ENCODE data around the gene MYO1D.

MYO1D gene

GRCh38 chr17:32486111-32486700 is 390.7 kb downstream of the MYO1D start:
- Histone ChIP-seq H3K9me3 (ENCODE audit: insufficient read depth, low read length) (no peaks in the 10 kb centered on the region), H3K79me2 (ENCODE audit: low read length) (peaks cover 15% of the 10 kb centered on the region; the same call in 1 of the 2 replicates), H3K36me3 (replicated peaks; ENCODE audit: low read depth, low read length) (peaks cover 28% of the 10 kb centered on the region), H3K27ac (ENCODE audit: low read length) (no peak overlapping the region), H3K27me3 (ENCODE audit: low read depth, low read length) (no peaks in the 10 kb centered on the region), H3K4me1 (ENCODE audit: low read length) (peaks cover 40% of the 10 kb centered on the region), H3K9ac (ENCODE audit: low read length) (peak overlapping the region; percentile 55), H2AFZ (ENCODE audit: low read depth, low read length) (no peak overlapping the region), H4K20me1 (ENCODE audit: insufficient read depth, low read length) (peaks cover 19% of the 10 kb centered on the region), H3K4me3 (ENCODE audit: low read length) (peak overlapping the region; percentile 79), H3K4me2 (ENCODE audit: low read length) (peak overlapping the region; percentile 58)
- TF ChIP-seq CTCF (IDR thresholded peaks at IDR 0.05; ENCODE audit: low read depth, low read length), result no peak
- TF ChIP-seq EZH2phosphoT487 (IDR thresholded peaks at IDR 0.05; ENCODE audit: low read depth), result no peak

GRCh38 chr17:32485261-32486110 is 391.4 kb downstream of the MYO1D start:
- peaks cover 43% of the 10 kb centered on the region for H3K4me1 ChIP-seq (ENCODE audit: low read length)
- H3K27ac ChIP-seq (ENCODE audit: low read length), result no peak overlapping the region
- no peak overlapping the region for H3K9ac ChIP-seq (ENCODE audit: low read length)
- no peak overlapping the region for H2AFZ ChIP-seq (ENCODE audit: low read depth, low read length)
- no peak overlapping the region for H3K4me3 ChIP-seq (ENCODE audit: low read length)
- no peaks in the 10 kb centered on the region for H3K9me3 ChIP-seq (ENCODE audit: insufficient read depth, low read length)
- H3K4me2 ChIP-seq (ENCODE audit: low read length), result no peak overlapping the region; the same call in 1 of the 2 replicates
- no peak for TF ChIP-seq CTCF (IDR thresholded peaks at IDR 0.05; ENCODE audit: low read depth, low read length)
- no peak for TF ChIP-seq EZH2phosphoT487 (IDR thresholded peaks at IDR 0.05; ENCODE audit: low read depth)
- peaks cover 18% of the 10 kb centered on the region for H4K20me1 ChIP-seq (ENCODE audit: insufficient read depth, low read length)
- peaks cover 28% of the 10 kb centered on the region for H3K36me3 ChIP-seq (replicated peaks; ENCODE audit: low read depth, low read length)
- no peaks in the 10 kb centered on the region for H3K27me3 ChIP-seq (ENCODE audit: low read depth, low read length)
- H3K79me2 ChIP-seq (ENCODE audit: low read length), result peaks cover 15% of the 10 kb centered on the region; the same call in 1 of the 2 replicates

- peaks cover 30% of the 10 kb centered on the region for H3K36me3 ChIP-seq (replicated peaks; ENCODE audit: low read depth, low read length)
Observed at GRCh38 chr17:32484628-32485027, 392.3 kb downstream of the MYO1D start.

More at GRCh38 chr17:32484628-32485027, 392.3 kb downstream of the MYO1D start:
- Histone ChIP-seq H3K27me3 (ENCODE audit: low read depth, low read length) (no peaks in the 10 kb centered on the region), H3K9ac (ENCODE audit: low read length) (no peak overlapping the region), H3K27ac (ENCODE audit: low read length) (no peak overlapping the region), H3K4me3 (ENCODE audit: low read length) (no peak overlapping the region), H2AFZ (ENCODE audit: low read depth, low read length) (no peak overlapping the region), H3K4me2 (ENCODE audit: low read length) (no peak overlapping the region), H4K20me1 (ENCODE audit: insufficient read depth, low read length) (peaks cover 12% of the 10 kb centered on the region), H3K9me3 (ENCODE audit: insufficient read depth, low read length) (no peaks in the 10 kb centered on the region), H3K4me1 (ENCODE audit: low read length) (peaks cover 43% of the 10 kb centered on the region), H3K79me2 (ENCODE audit: low read length) (peaks cover 15% of the 10 kb centered on the region; the same call in 1 of the 2 replicates)
- TF ChIP-seq EZH2phosphoT487 (IDR thresholded peaks at IDR 0.05; ENCODE audit: low read depth) (no peak), CTCF (IDR thresholded peaks at IDR 0.05; ENCODE audit: low read depth, low read length) (no peak)

Measured in OCI-LY3 (cell line).